Measurements from ENCODE around the gene UBAC1. TPM values are rescaled to one million over a fixed set of nuclear protein-coding genes. Genes with fewer than 3 reads are reported as not detected.

UBAC1 gene
- total and polyA plus RNA-seq, 5 donors from 2014 or later = 17.8 to 27.7 (median 23.8) TPM

DNA sequence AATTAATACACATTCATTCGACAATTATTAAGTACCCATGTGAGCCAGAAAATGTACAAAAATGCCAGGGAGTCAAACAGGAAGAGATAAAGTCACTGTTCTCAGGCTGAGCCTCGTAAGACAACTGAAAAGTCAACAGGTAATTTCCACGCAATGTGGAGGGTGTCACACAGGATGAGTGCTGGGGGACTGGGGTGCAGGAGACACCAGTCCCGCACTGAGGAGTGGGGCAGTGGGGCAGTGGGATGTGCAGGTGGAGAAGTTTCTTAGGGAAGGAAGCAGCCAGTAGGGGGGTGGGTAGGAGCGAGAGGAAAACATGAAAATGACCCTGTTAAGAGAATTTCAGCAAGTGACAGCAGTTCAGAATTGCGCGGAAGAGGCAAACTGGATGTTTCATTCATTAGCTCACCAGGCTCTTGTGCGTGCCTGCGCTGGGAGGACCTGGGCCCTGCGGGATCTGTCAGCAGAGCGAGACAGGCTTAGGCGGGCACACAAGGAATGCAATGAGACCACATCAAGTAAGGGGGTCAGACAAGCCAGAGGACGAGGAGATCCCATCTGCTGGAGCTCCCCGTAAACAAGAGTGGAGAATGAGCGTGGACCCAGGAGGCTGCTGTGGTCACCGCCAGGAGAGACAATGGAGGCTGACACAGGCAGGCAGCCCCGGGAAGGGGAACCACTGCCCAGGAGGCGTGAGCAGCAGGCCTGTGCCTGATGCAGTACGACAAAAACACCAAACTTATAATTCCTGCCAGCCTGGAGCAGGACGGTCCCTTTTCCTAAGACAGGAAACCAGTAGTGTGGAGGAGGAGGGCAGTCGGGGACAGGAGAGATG is 74.8 kb downstream of the UBAC1 start:
- H3K4me3 Mint-ChIP-seq = peak overlapping the region; percentile 77 to 91 (median 82)
- no peak for ATAC-seq (ENCODE audit: low read depth in 2 of 2)

DNA sequence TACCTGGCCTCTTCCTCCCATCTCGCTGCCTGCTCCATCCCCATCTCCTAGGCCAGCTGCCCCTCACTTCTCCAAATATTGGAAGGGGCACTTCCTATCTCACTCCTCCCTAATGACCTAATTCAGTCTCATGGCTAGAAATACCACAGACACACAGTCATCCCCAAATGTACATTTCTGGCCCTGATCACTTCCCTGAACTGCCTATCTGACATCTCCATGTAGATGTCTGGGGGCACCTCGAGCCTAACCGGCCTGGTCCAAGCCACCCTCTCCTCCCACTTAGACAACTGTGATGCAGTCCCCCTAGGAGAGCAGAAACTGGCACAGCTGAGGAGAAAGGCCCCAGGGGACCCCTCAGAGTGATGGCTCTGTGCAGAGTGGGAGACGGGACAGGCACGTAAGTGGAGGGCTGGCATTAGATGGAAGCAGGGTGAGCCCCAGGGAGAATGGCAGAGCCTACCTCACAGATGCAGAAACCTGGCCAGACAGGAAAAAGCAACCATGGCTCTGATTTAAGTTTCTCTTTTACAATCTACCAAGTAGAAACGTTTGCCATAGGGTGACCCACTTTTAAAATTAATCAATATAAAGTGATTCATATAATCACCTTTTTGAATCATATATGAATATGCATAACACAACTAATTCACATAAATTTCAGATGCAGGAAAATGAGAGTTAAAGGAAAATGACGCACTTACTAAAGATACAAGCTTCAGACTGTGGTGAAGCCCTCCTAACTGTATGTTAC is 75.9 kb downstream of the UBAC1 start:
- DNase-seq = no peak
- ATAC-seq (ENCODE audit: low read depth in 2 of 2) = no peak
- Histone ChIP-seq H3K9me3 (ENCODE audit: control insufficient read depth in 2 of 2, low read length in 2 of 2) (no peaks in the 10 kb centered on the region), H3K27me3 (ENCODE audit: control insufficient read depth, insufficient read depth, low read length) (no peaks in the 10 kb centered on the region), H3K4me3 (ENCODE audit: low read depth, low read length) (peak overlapping the region; percentile 64), H3K27ac (ENCODE audit: insufficient read depth, low read length, poor library complexity, severe bottlenecking) (no peak overlapping the region), H3K4me1 (ENCODE audit: control insufficient read depth, insufficient read depth, low read length, poor library complexity, severe bottlenecking) (peaks cover 57% of the 10 kb centered on the region), H3K36me3 (ENCODE audit: control insufficient read depth, insufficient read depth, low read length) (peaks cover 19% of the 10 kb centered on the region)
- Mint-ChIP-seq H3K27me3 (no peaks in the 10 kb centered on the region), H3K4me3 (peak overlapping the region; percentile 7 to 91 (median 74)), H3K9me3 (no peaks in the 10 kb centered on the region), H3K4me1 (peaks cover 16 to 75% (median 55%) of the 10 kb centered on the region in 4 donors), H3K27ac (peak overlapping the region; percentile 89 to 96 (median 91)), H3K36me3 (no peaks in the 10 kb centered on the region)

More for the DNA sequence above, 74.8 kb downstream of the UBAC1 start:
- peaks cover 16 to 82% (median 57%) of the 10 kb centered on the region in 4 donors for H3K4me1 Mint-ChIP-seq
- H3K4me3 ChIP-seq (ENCODE audit: low read depth, low read length) = peak overlapping the region; percentile 64
- DNase-seq = no peak
- H3K27ac Mint-ChIP-seq = peak overlapping the region; percentile 92 to 96 (median 94)
- H3K27me3 Mint-ChIP-seq = no peaks in the 10 kb centered on the region
- no peaks in the 10 kb centered on the region for H3K9me3 Mint-ChIP-seq
- H3K4me1 ChIP-seq (ENCODE audit: control insufficient read depth, insufficient read depth, low read length, poor library complexity, severe bottlenecking) = peaks cover 57% of the 10 kb centered on the region
- no peaks in the 10 kb centered on the region for H3K36me3 Mint-ChIP-seq
- H3K9me3 ChIP-seq (ENCODE audit: control insufficient read depth in 2 of 2, low read length in 2 of 2) = no peaks in the 10 kb centered on the region
- no peaks in the 10 kb centered on the region for H3K27me3 ChIP-seq (ENCODE audit: control insufficient read depth, insufficient read depth, low read length)
- no peak overlapping the region for H3K27ac ChIP-seq (ENCODE audit: insufficient read depth, low read length, poor library complexity, severe bottlenecking)
- peaks cover 11% of the 10 kb centered on the region for H3K36me3 ChIP-seq (ENCODE audit: control insufficient read depth, insufficient read depth, low read length)

DNA sequence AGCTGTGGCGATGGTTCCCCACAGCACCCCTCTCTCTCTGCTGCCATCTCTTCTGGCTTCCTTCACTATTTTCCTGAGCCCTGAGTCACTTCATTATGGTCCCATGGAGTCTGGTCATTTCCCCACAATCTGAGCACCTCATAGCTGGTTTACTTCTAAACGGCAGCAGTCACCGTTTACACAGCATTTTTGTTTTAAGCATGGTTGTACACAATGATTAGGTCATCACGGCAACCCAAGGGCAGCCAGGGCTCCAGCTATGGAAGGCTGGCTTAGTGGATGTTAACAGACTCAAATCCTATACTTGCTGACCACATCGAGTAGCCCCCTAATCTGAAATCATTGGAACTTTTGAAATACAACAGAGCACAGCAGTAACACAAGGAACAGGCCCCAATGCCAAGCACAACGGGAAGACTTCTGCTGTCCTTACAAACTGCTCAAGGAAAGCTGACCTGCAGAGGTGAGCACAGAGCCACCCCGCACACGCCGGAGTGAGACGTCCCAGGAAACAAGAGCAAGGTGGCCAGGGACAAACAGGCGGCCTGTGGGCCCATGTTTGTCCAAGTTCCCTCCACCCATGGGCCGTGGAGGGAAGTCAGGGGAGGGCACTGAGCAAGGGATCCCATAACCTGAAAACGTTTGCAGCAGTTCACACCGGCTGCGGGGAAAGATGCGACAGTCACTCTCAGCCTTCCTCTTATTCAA is 76.7 kb downstream of the UBAC1 start:
- Mint-ChIP-seq H3K27ac (peak overlapping the region in 2 of 3 donors; percentile 89 to 91), H3K9me3 (no peaks in the 10 kb centered on the region), H3K36me3 (no peaks in the 10 kb centered on the region), H3K27me3 (no peaks in the 10 kb centered on the region), H3K4me3 (peak overlapping the region in 2 of 4 donors; percentile 40 to 55), H3K4me1 (peaks cover 16 to 69% (median 54%) of the 10 kb centered on the region in 4 donors)
- peaks cover 22% of the 10 kb centered on the region for H3K36me3 ChIP-seq (ENCODE audit: control insufficient read depth, insufficient read depth, low read length)
- ATAC-seq (ENCODE audit: low read depth in 2 of 2) (no peak), DNase-seq (no peak)
- H3K4me3 ChIP-seq (ENCODE audit: low read depth, low read length) = no peak overlapping the region
- H3K9me3 ChIP-seq (ENCODE audit: control insufficient read depth in 2 of 2, low read length in 2 of 2) = no peaks in the 10 kb centered on the region
- peaks cover 57% of the 10 kb centered on the region for H3K4me1 ChIP-seq (ENCODE audit: control insufficient read depth, insufficient read depth, low read length, poor library complexity, severe bottlenecking)
- H3K27me3 ChIP-seq (ENCODE audit: control insufficient read depth, insufficient read depth, low read length) = no peaks in the 10 kb centered on the region
- H3K27ac ChIP-seq (ENCODE audit: insufficient read depth, low read length, poor library complexity, severe bottlenecking) = no peak overlapping the region

DNA sequence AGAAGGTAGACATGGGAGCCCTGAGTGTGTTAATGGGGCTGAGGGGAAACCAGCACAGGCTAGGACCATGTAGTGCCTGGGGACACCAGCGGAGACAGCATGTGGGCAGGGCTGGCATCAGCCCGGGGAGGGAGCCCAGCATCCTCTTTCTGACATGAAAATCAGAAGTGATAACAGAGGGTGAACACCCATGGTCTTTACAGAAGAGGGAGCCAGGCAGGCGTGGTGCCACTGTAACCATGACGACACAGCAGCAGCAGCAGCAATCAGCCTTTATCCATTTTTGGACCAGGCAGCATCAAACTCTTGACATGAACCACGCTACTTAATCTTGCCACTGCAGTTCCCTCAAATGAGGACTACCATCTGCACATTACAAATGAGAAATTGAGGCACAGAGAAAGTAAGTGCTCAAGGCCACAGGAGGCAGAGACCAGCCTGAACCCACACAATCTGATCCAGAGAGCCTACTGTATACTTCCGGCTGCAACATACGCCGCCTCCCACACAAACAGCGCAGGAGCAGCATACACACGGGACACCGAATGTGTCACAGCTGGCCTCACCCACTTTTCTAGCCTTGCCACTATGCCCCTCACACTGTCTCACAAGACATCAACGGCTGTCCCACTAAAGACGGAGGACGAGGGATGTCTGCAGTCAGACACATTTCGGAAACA is 77.6 kb downstream of the UBAC1 start:
- Mint-ChIP-seq H3K4me1 (peaks cover 16 to 64% (median 52%) of the 10 kb centered on the region in 4 donors), H3K36me3 (no peaks in the 10 kb centered on the region), H3K4me3 (peak overlapping the region in 1 of 4 donors; percentile 76), H3K27ac (peak overlapping the region in 2 of 3 donors; percentile 89 to 91), H3K9me3 (no peaks in the 10 kb centered on the region), H3K27me3 (no peaks in the 10 kb centered on the region)
- H3K27ac ChIP-seq (ENCODE audit: insufficient read depth, low read length, poor library complexity, severe bottlenecking) = no peak overlapping the region
- H3K4me3 ChIP-seq (ENCODE audit: low read depth, low read length) = no peak overlapping the region
- H3K27me3 ChIP-seq (ENCODE audit: control insufficient read depth, insufficient read depth, low read length) = no peaks in the 10 kb centered on the region
- H3K4me1 ChIP-seq (ENCODE audit: control insufficient read depth, insufficient read depth, low read length, poor library complexity, severe bottlenecking) = peaks cover 53% of the 10 kb centered on the region
- H3K9me3 ChIP-seq (ENCODE audit: control insufficient read depth in 2 of 2, low read length in 2 of 2) = no peaks in the 10 kb centered on the region
- peaks cover 23% of the 10 kb centered on the region for H3K36me3 ChIP-seq (ENCODE audit: control insufficient read depth, insufficient read depth, low read length)
- DNase-seq = no peak
- ATAC-seq (ENCODE audit: low read depth in 2 of 2) = no peak

Other genes starting within 250 kb of the UBAC1 start
- 31.6 TPM for gene CAMSAP1, start 53.8 kb downstream of the UBAC1 start, total RNA-seq
- 1 to 10 TPM in 3 of 4 donors, under 1 TPM in 1; 0.67 to 2.2 (median 1.8) TPM for gene CAMSAP1, start 53.8 kb downstream of the UBAC1 start, polyA plus RNA-seq
- gene NACC2, start 133.9 kb upstream of the UBAC1 start, total RNA-seq = 4.8 TPM
- 1 to 10 TPM in 2 of 4 donors, under 1 TPM in 2; 0.76 to 1.9 (median 0.92) TPM for gene NACC2, start 133.9 kb upstream of the UBAC1 start, polyA plus RNA-seq
- gene TMEM250, start 157.5 kb upstream of the UBAC1 start, total RNA-seq = 21.5 TPM
- gene TMEM250, start 157.5 kb upstream of the UBAC1 start, polyA plus RNA-seq = 10 to 100 TPM; 44.7 to 55.6 (median 45.7) TPM
- not detected for gene LHX3, start 243.8 kb upstream of the UBAC1 start, total RNA-seq
- not detected for gene LHX3, start 243.8 kb upstream of the UBAC1 start, polyA plus RNA-seq

All from CD4-positive, CD25-positive, alpha-beta regulatory T cell (primary cell).